Mucosa of descending colon (tissue), 3 donors: Measurements from ENCODE around the gene CYBRD1. TPM values are rescaled to one million over a fixed set of nuclear protein-coding genes. Genes with fewer than 3 reads are reported as not detected.
A peak's percentile ranks its signal among the peaks of the same experiment; 100 is the strongest.

ENCODE experiments used
- ATAC-seq: fragments of 200-7000 bp; cut with Tn5 transposase; one replicate; pipeline ENCODE4 v1.9.1; 2020; ENCODE audit warnings: mild to moderate bottlenecking, moderate library complexity
- DNase-seq, 3 donors: peaks; one replicate each; pipeline ENCODE4 v3.0.0-alpha.2; 2020
- H3K36me3 ChIP-seq: fragments of 200-600 bp; one replicate; pipeline ENCODE4 v1.8.0; 2021; ENCODE audit warnings: low read depth, mild to moderate bottlenecking
- H3K4me1 ChIP-seq: fragments of 200-600 bp; one replicate; pipeline ENCODE4 v1.8.0; 2021; ENCODE audit warnings: low read depth, mild to moderate bottlenecking
- H3K4me3 ChIP-seq: fragments of 200-600 bp; one replicate; pipeline ENCODE4 v1.8.0; 2021; ENCODE audit warnings: mild to moderate bottlenecking
- H3K9me3 ChIP-seq: fragments of 200-600 bp; one replicate; pipeline ENCODE4 v1.8.0; 2021; ENCODE audit warnings: mild to moderate bottlenecking
- intact Hi-C, 2 donors: fragments of 100-400 bp; cut with DNase I in 1 of 2; cut with micrococcal nuclease in 1 of 2; formaldehyde crosslinking; loops; one replicate each; pipeline versions ENCODE4 v1.11.0 to v1.11.1; 2022; cut with DNase I, micrococcal nuclease
- total RNA-seq, 3 donors: library from RNA; stranded (reverse); fragmentation: NEBNext Ultra II Directional in 2 of 3; extraction: Animal tissue kit (Norgen Biotek cat#: 25700) in 2 of 3; gene quantifications; one replicate each; pipeline versions ENCODE4 v1.2.1 to v1.2.4, GENCODE V29; 2021 to 2023
- TF ChIP-seq, protein P1 (sequence below): fragments of 200-600 bp; IDR thresholded peaks from one replicate; pipeline ENCODE4 v1.8.0; 2022; ENCODE audit warnings: antibody characterized with exemption, mild to moderate bottlenecking
- donor health status: DM: no; HTN: no; CAD: no; lungs with moderate emphysema.
- donor health status: DM: no; HTN: no; CAD: no.
- donor health status: DM: no; HTN: yes; CAD: no.

The CYBRD1 gene
- total RNA-seq, 3 donors from 2014 or later = 24.7 to 103 (median 36.5) TPM

DNA sequence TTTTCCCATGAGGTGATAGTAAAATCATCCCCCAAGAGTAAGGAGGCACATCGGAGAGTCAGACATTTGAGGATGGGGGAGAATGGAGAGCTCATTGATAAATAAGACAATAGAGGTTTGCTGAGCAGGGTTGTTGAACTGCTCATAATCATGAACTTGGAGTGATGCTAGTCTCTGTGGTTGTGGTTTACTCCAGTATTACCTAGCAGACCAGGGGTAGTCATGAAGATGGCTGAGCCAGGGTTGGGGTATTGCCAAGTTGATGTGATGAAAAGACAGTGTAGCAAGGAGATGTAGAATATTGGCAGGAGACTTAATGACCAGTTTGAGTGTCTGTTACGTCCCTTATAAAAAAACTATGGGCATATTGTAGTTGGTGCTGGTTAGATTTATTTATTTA is 25.4 kb downstream of the CYBRD1 start:
- DNase-seq = no peak
- Histone ChIP-seq H3K4me3 (no peak overlapping the region), H3K9me3 (no peaks in the 10 kb centered on the region), H3K4me1 (no peaks in the 10 kb centered on the region), H3K36me3 (no peaks in the 10 kb centered on the region)
- intact Hi-C loops = no loop called here
- TF ChIP-seq, protein P1, sequence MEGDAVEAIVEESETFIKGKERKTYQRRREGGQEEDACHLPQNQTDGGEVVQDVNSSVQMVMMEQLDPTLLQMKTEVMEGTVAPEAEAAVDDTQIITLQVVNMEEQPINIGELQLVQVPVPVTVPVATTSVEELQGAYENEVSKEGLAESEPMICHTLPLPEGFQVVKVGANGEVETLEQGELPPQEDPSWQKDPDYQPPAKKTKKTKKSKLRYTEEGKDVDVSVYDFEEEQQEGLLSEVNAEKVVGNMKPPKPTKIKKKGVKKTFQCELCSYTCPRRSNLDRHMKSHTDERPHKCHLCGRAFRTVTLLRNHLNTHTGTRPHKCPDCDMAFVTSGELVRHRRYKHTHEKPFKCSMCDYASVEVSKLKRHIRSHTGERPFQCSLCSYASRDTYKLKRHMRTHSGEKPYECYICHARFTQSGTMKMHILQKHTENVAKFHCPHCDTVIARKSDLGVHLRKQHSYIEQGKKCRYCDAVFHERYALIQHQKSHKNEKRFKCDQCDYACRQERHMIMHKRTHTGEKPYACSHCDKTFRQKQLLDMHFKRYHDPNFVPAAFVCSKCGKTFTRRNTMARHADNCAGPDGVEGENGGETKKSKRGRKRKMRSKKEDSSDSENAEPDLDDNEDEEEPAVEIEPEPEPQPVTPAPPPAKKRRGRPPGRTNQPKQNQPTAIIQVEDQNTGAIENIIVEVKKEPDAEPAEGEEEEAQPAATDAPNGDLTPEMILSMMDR = no peak
- no peak for ATAC-seq

- H3K9me3 ChIP-seq = no peaks in the 10 kb centered on the region
- intact Hi-C loops = no loop called here
- H3K36me3 ChIP-seq = no peaks in the 10 kb centered on the region
- DNase-seq (no peak), ATAC-seq (no peak)
- H3K4me1 ChIP-seq = no peaks in the 10 kb centered on the region
- H3K4me3 ChIP-seq = no peak overlapping the region
- TF ChIP-seq, protein P1 = no peak
Measured at GRCh38 chr2:171550613-171551012, 28.3 kb downstream of the CYBRD1 start.

DNA sequence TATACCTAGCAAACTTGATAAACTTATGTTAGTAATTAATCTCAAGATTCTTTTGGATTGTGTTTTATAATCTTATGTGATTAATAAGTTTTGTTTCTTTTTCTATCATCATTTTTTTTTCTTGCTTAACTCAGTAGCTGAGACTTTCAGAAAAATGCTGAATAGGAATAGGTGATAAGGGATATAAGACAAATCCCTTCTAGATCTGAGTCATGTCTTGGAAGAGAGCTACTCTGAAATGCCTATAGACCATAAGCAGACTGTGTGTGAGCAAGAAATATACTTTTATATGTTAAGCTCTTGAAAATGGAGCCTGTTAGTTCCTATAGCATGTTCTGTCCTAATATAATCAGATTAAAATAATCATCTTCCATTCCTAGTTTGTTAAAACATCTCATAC is 29.6 kb downstream of the CYBRD1 start:
- intact Hi-C loops = no loop called here
- Histone ChIP-seq H3K36me3 (no peaks in the 10 kb centered on the region), H3K9me3 (no peaks in the 10 kb centered on the region), H3K4me1 (no peaks in the 10 kb centered on the region), H3K4me3 (no peak overlapping the region)
- no peak for DNase-seq
- TF ChIP-seq, protein P1 = no peak
- no peak for ATAC-seq

DNA sequence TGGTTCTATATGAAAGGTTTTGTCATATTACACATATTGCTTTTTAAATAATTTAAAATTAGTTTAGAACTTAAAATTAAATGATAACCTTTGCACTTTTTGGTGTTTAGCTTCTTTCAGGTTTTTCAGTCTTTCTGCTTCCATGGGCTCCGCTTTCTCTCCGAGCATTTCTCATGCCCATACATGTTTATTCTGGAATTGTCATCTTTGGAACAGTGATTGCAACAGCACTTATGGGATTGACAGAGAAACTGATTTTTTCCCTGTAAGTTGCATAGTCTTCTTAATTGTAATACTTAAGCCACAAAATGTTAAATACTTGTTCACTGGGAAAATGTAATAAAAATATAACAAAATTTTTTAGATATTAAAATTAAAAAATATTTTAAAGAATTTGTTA is 31.0 kb downstream of the CYBRD1 start:
- intact Hi-C loops = no loop called here
- H3K9me3 ChIP-seq = no peaks in the 10 kb centered on the region
- TF ChIP-seq, protein P1 = no peak
- ATAC-seq = no peak
- no peak overlapping the region for H3K4me3 ChIP-seq
- no peaks in the 10 kb centered on the region for H3K36me3 ChIP-seq
- H3K4me1 ChIP-seq = no peaks in the 10 kb centered on the region
- no peak for DNase-seq

DNA sequence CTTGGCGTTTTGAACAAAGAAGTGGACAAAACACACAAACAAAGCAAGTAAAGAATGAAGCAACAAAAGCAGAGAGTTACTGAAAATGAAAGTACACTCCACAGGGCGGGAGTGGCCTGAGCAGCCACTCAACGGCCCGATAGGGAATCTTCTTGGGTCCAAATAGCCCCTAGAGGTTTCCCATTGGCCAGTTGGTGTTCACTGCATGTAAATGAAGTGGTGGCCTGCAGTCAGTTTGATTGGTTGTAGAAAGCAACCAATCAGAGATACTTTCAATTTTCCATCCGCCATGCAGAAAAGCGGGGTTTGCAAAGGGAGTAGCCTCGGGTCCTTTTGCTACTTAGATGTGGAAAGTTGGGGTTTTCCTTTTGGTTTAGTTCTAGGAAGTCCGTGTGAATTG is 31.6 kb downstream of the CYBRD1 start:
- Histone ChIP-seq H3K4me3 (no peak overlapping the region), H3K9me3 (no peaks in the 10 kb centered on the region), H3K4me1 (no peaks in the 10 kb centered on the region), H3K36me3 (no peaks in the 10 kb centered on the region)
- TF ChIP-seq, protein P1 = no peak
- ATAC-seq = peak; percentile 58
- intact Hi-C loops = no loop called here
- DNase-seq = peak in 1 of 3 donors; percentile 12

- ATAC-seq (no peak), DNase-seq (no peak)
- intact Hi-C loops = no loop called here
- Histone ChIP-seq H3K4me1 (no peaks in the 10 kb centered on the region), H3K36me3 (no peaks in the 10 kb centered on the region), H3K4me3 (no peak overlapping the region), H3K9me3 (no peaks in the 10 kb centered on the region)
- TF ChIP-seq, protein P1 = no peak
Measured at GRCh38 chr2:171554991-171555615, 32.8 kb downstream of the CYBRD1 start.
